ENCODE data around the gene TRANK1. TPM values are rescaled to one million over a fixed set of nuclear protein-coding genes. Genes with fewer than 3 reads are reported as not detected.

TRANK1 gene
- total RNA-seq, 1 donor from 2014 or later = 38.5 TPM

DNA sequence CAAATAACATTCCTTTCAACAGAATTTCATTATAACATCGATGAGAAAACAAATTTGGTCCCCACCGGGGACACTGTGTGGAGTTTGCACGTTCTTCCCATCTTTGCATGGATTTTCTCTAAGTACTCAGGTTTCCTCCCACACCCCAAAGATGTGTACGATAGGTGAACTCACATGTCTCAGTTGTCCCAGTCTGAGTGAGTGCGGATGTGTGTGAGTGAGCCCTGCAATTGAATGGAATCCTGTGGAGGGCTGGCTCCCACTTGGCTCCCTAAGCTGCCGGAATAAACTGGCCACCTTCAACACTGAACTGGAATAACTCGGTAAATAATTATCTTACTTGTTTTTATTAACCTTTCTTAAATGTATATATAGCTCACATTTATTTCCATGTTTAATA, 77.0 kb downstream of the TRANK1 start:
- Histone ChIP-seq H3K4me1 (no peaks in the 10 kb centered on the region), H3K4me3 (no peak overlapping the region), H3K27ac (no peak overlapping the region), H3K27me3 (no peaks in the 10 kb centered on the region), H3K9me3 (no peaks in the 10 kb centered on the region), H3K36me3 (peaks cover 14% of the 10 kb centered on the region)
- intact Hi-C loops (cut with DNase I) = no loop called here
- DNase-seq = no peak
- TF ChIP-seq, protein P1, sequence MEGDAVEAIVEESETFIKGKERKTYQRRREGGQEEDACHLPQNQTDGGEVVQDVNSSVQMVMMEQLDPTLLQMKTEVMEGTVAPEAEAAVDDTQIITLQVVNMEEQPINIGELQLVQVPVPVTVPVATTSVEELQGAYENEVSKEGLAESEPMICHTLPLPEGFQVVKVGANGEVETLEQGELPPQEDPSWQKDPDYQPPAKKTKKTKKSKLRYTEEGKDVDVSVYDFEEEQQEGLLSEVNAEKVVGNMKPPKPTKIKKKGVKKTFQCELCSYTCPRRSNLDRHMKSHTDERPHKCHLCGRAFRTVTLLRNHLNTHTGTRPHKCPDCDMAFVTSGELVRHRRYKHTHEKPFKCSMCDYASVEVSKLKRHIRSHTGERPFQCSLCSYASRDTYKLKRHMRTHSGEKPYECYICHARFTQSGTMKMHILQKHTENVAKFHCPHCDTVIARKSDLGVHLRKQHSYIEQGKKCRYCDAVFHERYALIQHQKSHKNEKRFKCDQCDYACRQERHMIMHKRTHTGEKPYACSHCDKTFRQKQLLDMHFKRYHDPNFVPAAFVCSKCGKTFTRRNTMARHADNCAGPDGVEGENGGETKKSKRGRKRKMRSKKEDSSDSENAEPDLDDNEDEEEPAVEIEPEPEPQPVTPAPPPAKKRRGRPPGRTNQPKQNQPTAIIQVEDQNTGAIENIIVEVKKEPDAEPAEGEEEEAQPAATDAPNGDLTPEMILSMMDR (IDR thresholded peaks at IDR 0.05) = no peak
- ATAC-seq = no peak

DNA sequence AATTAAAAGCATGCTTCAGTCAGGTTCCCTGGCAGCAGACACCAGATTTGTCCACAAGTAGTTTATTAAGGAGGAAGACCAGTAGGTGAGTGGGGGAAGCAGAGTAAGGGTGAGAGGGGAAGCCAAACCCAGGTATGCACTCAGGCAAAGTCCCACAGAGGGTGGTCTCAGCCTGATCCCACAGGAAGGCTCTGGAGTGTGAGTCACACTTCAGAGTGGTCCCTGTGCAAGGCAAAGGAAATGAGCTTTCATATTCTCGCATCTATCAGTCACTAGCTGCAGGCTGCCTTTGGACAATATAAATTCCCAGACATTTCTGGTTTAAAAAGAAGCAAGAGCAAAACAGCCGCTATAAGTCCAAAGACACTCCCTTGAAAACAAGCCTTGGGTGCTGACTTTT, 78.5 kb downstream of the TRANK1 start:
- H3K36me3 ChIP-seq = peaks cover 20% of the 10 kb centered on the region
- no peak for DNase-seq
- intact Hi-C loops (cut with DNase I) = no loop called here
- H3K4me3 ChIP-seq = no peak overlapping the region
- no peaks in the 10 kb centered on the region for H3K9me3 ChIP-seq
- TF ChIP-seq, protein P1 (IDR thresholded peaks at IDR 0.05) = no peak
- H3K4me1 ChIP-seq = no peaks in the 10 kb centered on the region
- no peak overlapping the region for H3K27ac ChIP-seq
- ATAC-seq = no peak
- no peaks in the 10 kb centered on the region for H3K27me3 ChIP-seq

DNA sequence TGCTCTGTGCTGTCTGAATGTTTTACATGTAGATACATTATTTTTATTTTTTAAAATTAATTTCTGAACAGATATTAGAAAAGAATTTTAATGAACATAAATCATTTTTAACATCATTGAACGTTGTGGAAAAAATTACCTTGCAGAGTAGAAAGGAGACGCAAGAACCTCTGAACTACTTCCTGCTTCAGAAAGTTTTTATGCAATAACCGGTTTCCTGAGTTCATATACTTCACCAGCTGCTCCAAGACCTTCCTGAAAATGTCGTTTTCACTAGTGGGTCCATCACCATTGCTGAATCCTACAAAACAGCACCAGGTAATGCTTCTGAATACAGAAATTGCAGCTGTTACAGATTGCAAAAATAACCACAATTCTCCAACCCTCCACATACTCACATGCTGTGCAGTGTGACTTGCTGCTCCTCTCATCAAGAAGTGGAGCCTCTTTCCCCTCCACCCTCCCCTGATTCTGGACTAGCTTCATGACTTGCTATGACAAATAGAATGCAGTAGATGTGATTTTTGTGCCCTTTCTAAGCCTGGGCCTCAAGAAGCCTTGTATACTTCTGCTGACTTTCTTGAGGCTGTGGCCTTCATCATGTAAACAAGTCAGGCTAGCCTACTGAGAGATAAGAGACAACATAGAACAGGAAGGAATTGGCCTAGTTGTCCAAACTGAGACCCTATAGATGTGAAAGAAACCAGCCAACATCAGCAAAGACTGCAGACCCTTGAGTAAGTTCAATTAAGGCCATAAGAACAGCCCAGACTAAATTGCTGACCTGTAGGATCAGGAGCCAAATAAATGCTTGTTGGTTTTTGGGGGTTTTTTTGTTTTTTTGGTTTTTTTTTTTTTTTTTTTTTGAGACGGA, 80.4 kb downstream of the TRANK1 start:
- intact Hi-C loops (cut with DNase I) = no loop called here
- H3K9me3 ChIP-seq = no peaks in the 10 kb centered on the region
- TF ChIP-seq, protein P1 (IDR thresholded peaks at IDR 0.05) = no peak
- H3K27me3 ChIP-seq = no peaks in the 10 kb centered on the region
- ATAC-seq = peak; percentile 47
- no peaks in the 10 kb centered on the region for H3K4me1 ChIP-seq
- H3K36me3 ChIP-seq = peaks cover 32% of the 10 kb centered on the region
- H3K4me3 ChIP-seq = no peak overlapping the region
- no peak for DNase-seq
- no peak overlapping the region for H3K27ac ChIP-seq

DNA sequence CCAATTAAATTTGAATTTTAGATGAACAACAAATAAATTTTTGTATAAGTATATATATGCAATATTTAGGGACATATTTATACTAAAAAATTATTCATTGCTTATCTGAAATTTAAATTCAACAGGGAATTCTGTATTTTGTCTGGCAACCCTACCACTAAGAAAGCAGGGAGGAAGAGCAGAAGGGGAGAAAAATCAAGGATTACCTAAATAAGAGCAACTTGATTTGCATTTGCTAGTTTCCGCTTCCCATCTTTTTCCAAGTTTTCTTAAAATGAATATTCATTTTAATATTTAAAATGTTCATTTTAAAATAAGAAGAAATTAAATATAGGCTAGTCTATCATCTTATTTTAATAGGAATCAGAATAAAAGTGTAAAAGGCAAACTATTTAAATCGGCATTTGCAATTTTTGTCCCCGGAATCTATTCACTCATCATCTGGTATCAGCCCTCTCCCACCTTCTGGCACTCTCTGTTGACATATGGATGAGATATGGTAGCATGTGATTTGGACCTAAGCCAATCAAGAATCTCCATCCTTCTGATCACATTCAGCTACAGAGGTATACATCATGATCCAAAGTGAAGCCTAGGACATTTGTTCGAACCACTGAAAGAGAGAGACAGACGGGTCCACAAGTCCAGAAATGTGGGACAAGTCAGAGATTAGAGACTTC, 82.6 kb downstream of the TRANK1 start:
- Histone ChIP-seq H3K27me3 (no peaks in the 10 kb centered on the region), H3K4me1 (no peaks in the 10 kb centered on the region), H3K36me3 (peaks cover 45% of the 10 kb centered on the region), H3K4me3 (no peak overlapping the region), H3K9me3 (no peaks in the 10 kb centered on the region), H3K27ac (no peak overlapping the region)
- DNase-seq (no peak), ATAC-seq (no peak)
- intact Hi-C loops (cut with DNase I) = no loop called here
- TF ChIP-seq, protein P1 (IDR thresholded peaks at IDR 0.05) = no peak

DNA sequence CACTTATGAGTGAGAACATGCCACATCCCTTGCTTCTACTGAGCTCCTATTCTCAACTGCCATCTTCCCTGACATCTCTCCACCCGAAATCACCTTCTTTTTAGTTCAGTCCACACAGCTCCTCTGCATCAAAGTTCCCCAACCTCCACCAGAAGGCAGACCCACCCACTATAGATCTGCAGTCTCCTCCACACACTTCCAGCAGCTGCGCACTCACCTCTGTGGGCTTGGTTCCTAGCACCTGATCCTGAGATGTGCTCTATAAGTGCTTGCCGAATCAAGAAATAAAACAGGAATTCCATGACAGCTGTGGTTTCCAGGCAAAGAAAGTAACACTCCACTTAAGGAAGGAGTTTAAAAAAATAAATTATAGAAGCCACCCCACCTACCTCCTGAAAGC, 85.4 kb downstream of the TRANK1 start:
- H3K4me1 ChIP-seq = no peaks in the 10 kb centered on the region
- DNase-seq = no peak
- TF ChIP-seq, protein P1 (IDR thresholded peaks at IDR 0.05) = no peak

More for the DNA sequence above, 85.4 kb downstream of the TRANK1 start:
- H3K27ac ChIP-seq = no peak overlapping the region
- no peaks in the 10 kb centered on the region for H3K9me3 ChIP-seq
- peaks cover 72% of the 10 kb centered on the region for H3K36me3 ChIP-seq
- no peak for ATAC-seq
- H3K4me3 ChIP-seq = no peak overlapping the region
- intact Hi-C loops (cut with DNase I) = loop anchor here (10.0 kb wide), 1 partner anchor 135 kb away; no protein-coding TSS in a partner anchor
- no peaks in the 10 kb centered on the region for H3K27me3 ChIP-seq
